ENCODE data around the gene GORASP1.
"Not testable (repeated sequence)": the region's sequence is repeated elsewhere in the genome, so short reads cannot be mapped to it uniquely, and the experiment has no call there.

The GORASP1 gene

DNA sequence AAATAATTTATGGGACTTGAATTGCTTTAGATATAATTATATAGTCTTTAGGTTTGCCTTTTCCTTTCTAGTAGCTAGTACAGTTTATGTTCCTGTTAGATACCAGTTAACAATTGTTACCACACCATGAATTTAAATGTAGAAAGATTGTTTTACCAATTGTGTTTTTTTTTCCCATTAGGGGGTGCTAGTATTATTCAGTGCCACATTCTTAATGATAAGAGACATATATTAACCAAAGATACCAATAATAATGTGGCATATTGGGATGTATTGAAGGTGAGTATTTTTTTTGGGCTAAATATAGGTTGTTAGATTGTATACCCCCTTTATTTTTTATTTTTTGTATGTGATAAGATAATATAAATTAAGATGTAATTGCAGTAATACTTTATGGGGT is 27.9 kb downstream of the GORASP1 start:
- H3K9me3 Mint-ChIP-seq = no peaks in the 10 kb centered on the region
- H3K27me3 Mint-ChIP-seq = no peaks in the 10 kb centered on the region
- H3K27ac Mint-ChIP-seq = no peak overlapping the region
- H3K36me3 Mint-ChIP-seq (ENCODE audit: insufficient read depth) = peaks cover 58% of the 10 kb centered on the region
- ATAC-seq (replicated peaks) = no peak
- DNase-seq = no peak
- no peak overlapping the region for H3K4me3 Mint-ChIP-seq
- H3K4me1 Mint-ChIP-seq (ENCODE audit: low read depth in 2 of 2) = peaks cover 0 to 5% of the 10 kb centered on the region in 2 donors

DNA sequence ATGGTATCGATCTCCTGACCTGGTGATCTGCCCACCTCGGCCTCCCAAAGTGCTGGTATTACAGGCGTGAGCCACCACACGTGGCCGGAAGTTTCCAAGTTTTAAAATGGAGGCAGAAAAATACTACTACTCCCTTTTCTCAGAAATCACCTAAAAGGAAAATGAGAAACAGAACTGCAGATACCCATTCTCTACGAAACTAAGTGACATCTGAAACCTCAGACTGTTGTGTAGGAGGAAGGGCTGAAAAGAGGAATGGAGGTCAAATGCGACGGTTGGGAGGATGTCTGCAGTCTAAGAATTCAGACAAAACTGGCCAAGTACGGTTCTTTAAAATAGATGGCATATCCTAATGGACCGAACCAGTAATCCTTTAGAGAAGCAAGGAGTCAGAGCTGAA is 31.5 kb downstream of the GORASP1 start:
- peaks cover 2 to 5% of the 10 kb centered on the region in 2 donors for H3K4me1 Mint-ChIP-seq (ENCODE audit: low read depth in 2 of 2)
- no peak overlapping the region for H3K27ac Mint-ChIP-seq
- ATAC-seq (replicated peaks) = no peak
- peaks cover 71% of the 10 kb centered on the region for H3K36me3 Mint-ChIP-seq (ENCODE audit: insufficient read depth)
- no peak overlapping the region for H3K4me3 Mint-ChIP-seq
- no peak for DNase-seq
- H3K27me3 Mint-ChIP-seq = no peaks in the 10 kb centered on the region
- no peaks in the 10 kb centered on the region for H3K9me3 Mint-ChIP-seq

DNA sequence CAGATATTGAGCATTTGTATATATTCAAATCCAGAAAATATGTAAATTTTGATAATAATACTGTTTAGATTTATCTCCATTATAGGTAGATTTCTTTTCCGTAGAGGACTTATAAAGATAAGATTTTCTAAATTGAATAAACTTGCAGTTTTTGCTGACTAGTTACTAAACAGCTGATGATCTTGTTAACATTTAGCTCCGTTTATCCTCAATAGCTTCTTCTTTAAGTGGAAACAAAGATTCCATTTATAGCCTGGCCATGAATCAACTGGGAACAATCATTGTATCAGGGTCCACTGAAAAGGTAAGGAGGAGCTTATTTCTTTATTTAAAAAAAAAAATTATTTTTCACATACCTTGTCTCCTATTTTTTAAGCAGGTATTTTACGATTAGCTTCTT is 38.9 kb downstream of the GORASP1 start:
- Mint-ChIP-seq H3K4me3 (no peak overlapping the region), H3K9me3 (no peaks in the 10 kb centered on the region), H3K27me3 (no peaks in the 10 kb centered on the region), H3K4me1 (ENCODE audit: low read depth in 2 of 2) (peaks cover 4 to 8% of the 10 kb centered on the region in 2 donors), H3K27ac (no peak overlapping the region), H3K36me3 (ENCODE audit: insufficient read depth) (peaks cover 78% of the 10 kb centered on the region)
- DNase-seq (no peak), ATAC-seq (replicated peaks) (no peak)

GRCh38 chr3:39067286-39067685 is 40.1 kb downstream of the GORASP1 start:
- no peak for ATAC-seq (replicated peaks)
- Mint-ChIP-seq H3K27ac (peak overlapping the region in 1 of 2 donors; percentile 33), H3K4me3 (no peak overlapping the region), H3K9me3 (no peaks in the 10 kb centered on the region), H3K36me3 (ENCODE audit: insufficient read depth) (peaks cover 71% of the 10 kb centered on the region), H3K27me3 (no peaks in the 10 kb centered on the region), H3K4me1 (ENCODE audit: low read depth in 2 of 2) (peaks cover 5 to 11% of the 10 kb centered on the region in 2 donors)
- no peak for DNase-seq

- Mint-ChIP-seq H3K4me3 (no peak overlapping the region), H3K36me3 (ENCODE audit: insufficient read depth) (peaks cover 50% of the 10 kb centered on the region), H3K27me3 (no peaks in the 10 kb centered on the region), H3K27ac (peak overlapping the region in 1 of 2 donors; percentile 44), H3K9me3 (no peaks in the 10 kb centered on the region), H3K4me1 (ENCODE audit: low read depth in 2 of 2) (peaks cover 15 to 23% of the 10 kb centered on the region in 2 donors)
- DNase-seq (no peak), ATAC-seq (replicated peaks) (peak; percentile 78)
Measured at GRCh38 chr3:39065197-39065596, 42.2 kb downstream of the GORASP1 start.

- no peak for DNase-seq
- H3K27ac Mint-ChIP-seq = peak overlapping the region in 1 of 2 donors; percentile 44
- peaks cover 46% of the 10 kb centered on the region for H3K36me3 Mint-ChIP-seq (ENCODE audit: insufficient read depth)
- no peak overlapping the region for H3K4me3 Mint-ChIP-seq
- no peaks in the 10 kb centered on the region for H3K9me3 Mint-ChIP-seq
- no peak for ATAC-seq (replicated peaks)
- H3K27me3 Mint-ChIP-seq = no peaks in the 10 kb centered on the region
- H3K4me1 Mint-ChIP-seq (ENCODE audit: low read depth in 2 of 2) = peaks cover 15 to 27% of the 10 kb centered on the region in 2 donors
Measured at GRCh38 chr3:39064646-39065045, 42.8 kb downstream of the GORASP1 start.

DNA sequence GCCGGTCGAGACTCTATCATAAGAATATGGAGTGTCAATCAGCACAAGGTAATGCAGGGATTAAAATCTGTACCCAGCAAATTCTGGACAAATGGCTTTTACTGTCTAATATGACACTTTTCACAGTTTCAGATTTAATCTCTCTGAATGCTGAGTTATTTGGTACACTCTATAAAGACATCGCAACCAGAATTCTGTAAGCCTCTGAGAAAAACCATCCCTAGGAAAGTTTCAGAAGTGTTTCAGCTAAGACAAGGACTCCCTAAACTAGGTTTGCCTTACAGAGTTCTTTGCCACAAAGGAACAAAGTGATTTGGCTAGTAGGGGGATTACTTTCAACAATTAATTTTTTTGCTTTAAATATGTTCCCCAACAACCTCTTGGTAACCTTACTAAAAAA is 44.3 kb downstream of the GORASP1 start:
- no peaks in the 10 kb centered on the region for H3K9me3 Mint-ChIP-seq
- no peak overlapping the region for H3K4me3 Mint-ChIP-seq
- ATAC-seq (replicated peaks) (no peak), DNase-seq (no peak)
- peaks cover 40% of the 10 kb centered on the region for H3K36me3 Mint-ChIP-seq (ENCODE audit: insufficient read depth)
- no peaks in the 10 kb centered on the region for H3K27me3 Mint-ChIP-seq
- peaks cover 25 to 41% of the 10 kb centered on the region in 2 donors for H3K4me1 Mint-ChIP-seq (ENCODE audit: low read depth in 2 of 2)
- no peak overlapping the region for H3K27ac Mint-ChIP-seq

GRCh38 chr3:39062180-39062579 is 45.2 kb downstream of the GORASP1 start:
- no peaks in the 10 kb centered on the region for H3K9me3 Mint-ChIP-seq
- H3K27ac Mint-ChIP-seq = peak overlapping the region in 1 of 2 donors; percentile 27
- peaks cover 27 to 45% of the 10 kb centered on the region in 2 donors for H3K4me1 Mint-ChIP-seq (ENCODE audit: low read depth in 2 of 2)
- ATAC-seq (replicated peaks) (no peak), DNase-seq (no peak)
- H3K4me3 Mint-ChIP-seq = no peak overlapping the region
- no peaks in the 10 kb centered on the region for H3K27me3 Mint-ChIP-seq
- peaks cover 36% of the 10 kb centered on the region for H3K36me3 Mint-ChIP-seq (ENCODE audit: insufficient read depth)

DNA sequence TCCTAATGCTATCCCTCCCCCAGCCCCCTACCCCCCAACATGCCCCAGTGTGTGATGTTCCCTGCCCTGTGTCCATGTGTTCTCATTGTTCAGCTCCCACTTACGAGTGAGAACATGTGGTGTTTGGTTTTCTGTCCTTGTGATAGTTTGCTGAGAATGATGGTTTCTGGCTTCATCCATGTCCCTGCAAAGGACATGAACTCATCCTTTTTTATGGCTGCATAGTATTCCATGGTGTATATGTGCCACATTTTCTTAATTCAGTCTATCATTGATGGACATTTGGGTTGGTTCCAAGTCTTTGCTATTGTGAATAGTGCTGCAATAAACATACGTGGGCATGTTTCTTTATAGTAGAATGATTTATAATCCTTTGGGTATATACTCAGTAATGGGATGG is 46.2 kb downstream of the GORASP1 start:
- not testable (repeated sequence) for DNase-seq; H3K4me3 Mint-ChIP-seq; ATAC-seq (replicated peaks); H3K9me3 Mint-ChIP-seq; H3K27me3 Mint-ChIP-seq; H3K27ac Mint-ChIP-seq
- Mint-ChIP-seq H3K4me1 (ENCODE audit: low read depth in 2 of 2) (peaks cover 34 to 55% of the 10 kb centered on the region in 2 donors), H3K36me3 (ENCODE audit: insufficient read depth) (peaks cover 27% of the 10 kb centered on the region)

GRCh38 chr3:39056151-39056550 is 51.3 kb downstream of the GORASP1 start:
- Mint-ChIP-seq H3K4me3 (peak overlapping the region in 1 of 2 donors; percentile 5), H3K36me3 (ENCODE audit: insufficient read depth) (peaks cover 25% of the 10 kb centered on the region), H3K4me1 (ENCODE audit: low read depth in 2 of 2) (peaks cover 44 to 70% of the 10 kb centered on the region in 2 donors), H3K27ac (peak overlapping the region in 1 of 2 donors; percentile 6), H3K27me3 (no peaks in the 10 kb centered on the region), H3K9me3 (no peaks in the 10 kb centered on the region)
- ATAC-seq (replicated peaks) (no peak), DNase-seq (no peak)

DNA sequence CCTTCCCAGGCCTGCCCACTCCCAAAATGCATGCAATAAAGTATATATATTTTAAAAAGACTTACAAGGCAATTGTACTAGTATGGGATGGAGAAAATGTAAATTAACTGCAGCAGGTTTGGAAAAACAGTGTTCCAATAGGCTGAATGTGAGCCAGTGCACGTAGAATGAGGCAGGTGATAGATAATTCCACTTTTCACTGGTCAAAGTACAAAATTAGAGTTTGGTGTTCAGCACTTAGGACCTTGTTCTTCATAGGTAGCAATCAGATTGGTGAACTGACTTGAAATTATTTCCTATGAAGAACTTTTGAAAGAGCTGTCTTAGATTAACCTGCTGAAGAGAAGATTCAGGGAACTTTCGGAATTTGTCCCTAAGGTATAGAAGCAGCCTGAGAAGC is 53.7 kb downstream of the GORASP1 start:
- no peak for DNase-seq
- Mint-ChIP-seq H3K27ac (no peak overlapping the region), H3K27me3 (no peaks in the 10 kb centered on the region), H3K9me3 (no peaks in the 10 kb centered on the region), H3K4me3 (no peak overlapping the region), H3K36me3 (ENCODE audit: insufficient read depth) (peaks cover 25% of the 10 kb centered on the region), H3K4me1 (ENCODE audit: low read depth in 2 of 2) (peaks cover 43 to 56% of the 10 kb centered on the region in 2 donors)
- no peak for ATAC-seq (replicated peaks)

DNA sequence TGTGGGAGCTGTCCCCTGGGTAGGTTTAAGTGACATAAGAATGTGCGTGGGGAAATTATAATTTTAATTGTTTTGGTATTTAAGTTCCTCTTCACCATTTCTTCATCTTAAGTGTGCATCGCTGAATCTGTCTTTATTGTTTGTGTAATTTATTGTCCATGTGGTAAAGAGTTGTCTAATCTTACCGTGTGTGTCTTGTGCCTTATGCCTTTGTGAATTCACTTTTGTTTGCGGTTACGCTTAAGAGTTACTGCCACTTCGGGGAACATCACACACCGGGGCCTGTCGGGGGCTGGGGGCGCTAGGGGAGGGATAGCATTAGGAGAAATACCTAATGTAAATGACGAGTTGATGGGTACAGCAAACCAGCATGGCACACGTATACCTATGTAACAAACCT is 54.8 kb downstream of the GORASP1 start:
- H3K9me3 Mint-ChIP-seq = no peaks in the 10 kb centered on the region
- peak overlapping the region; percentile 100 for H3K27ac Mint-ChIP-seq
- H3K4me3 Mint-ChIP-seq = peak overlapping the region; percentile 89 to 97
- no peak for ATAC-seq (replicated peaks)
- H3K36me3 Mint-ChIP-seq (ENCODE audit: insufficient read depth) = peaks cover 19% of the 10 kb centered on the region
- no peaks in the 10 kb centered on the region for H3K27me3 Mint-ChIP-seq
- H3K4me1 Mint-ChIP-seq (ENCODE audit: low read depth in 2 of 2) = peaks cover 35 to 47% of the 10 kb centered on the region in 2 donors
- DNase-seq = no peak

DNA sequence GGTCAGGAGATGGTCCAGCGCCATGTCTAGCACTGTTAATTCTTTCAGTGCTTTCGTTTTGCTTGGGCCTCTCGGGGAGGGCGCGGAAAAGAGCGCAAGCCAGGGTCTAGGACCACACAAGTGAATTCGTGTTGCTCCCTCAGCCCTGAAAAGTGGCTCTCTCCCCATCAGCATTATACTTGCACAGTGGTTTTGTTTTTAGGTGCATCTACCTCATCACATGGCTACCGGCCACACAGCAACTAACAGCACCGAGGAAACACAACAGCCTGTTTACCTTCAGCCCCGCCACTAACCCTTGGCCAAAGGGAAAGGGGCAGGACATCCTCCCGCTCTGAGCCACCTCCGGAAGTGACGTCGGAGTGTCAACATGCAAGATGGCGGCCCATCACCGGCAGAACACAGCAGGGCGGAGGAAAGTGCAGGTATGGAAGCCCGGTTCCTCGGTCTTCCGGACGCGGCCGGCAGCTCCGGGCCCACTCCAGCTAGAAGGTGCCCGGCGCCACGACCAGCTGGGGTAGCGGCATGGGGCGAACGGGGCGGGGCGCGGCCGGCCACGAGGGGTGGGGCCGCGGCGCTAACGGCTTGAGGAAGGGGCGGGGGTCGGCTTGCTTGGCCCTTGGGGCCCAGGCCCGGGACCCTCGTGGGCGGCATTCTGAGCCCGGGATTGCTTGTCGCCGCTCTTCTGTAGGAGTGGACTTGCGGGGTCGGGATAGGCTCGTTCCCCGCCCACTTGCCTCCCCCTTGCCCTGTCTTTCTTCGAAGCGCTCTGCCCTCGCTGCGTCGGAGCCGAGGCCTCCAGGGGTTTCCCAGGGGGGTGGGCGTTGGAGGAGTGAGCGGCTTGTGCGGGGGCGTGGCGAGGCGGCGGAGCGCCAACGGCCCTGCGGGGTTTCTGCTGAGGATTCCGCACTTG is 55.5 kb downstream of the GORASP1 start, which contains the start of the genes SCN11A and WDR48:
SCN11A (minus strand) TSS at position 296 of the 913 bp plus-strand sequence. CDS start 101,582 bp downstream, outside the sequence.
WDR48 (plus strand) TSS at position 368 of the 913 bp plus-strand sequence; CDS start at position 378, 10 bp downstream.
- Mint-ChIP-seq H3K4me1 (ENCODE audit: low read depth in 2 of 2) (peaks cover 34 to 44% of the 10 kb centered on the region in 2 donors), H3K4me3 (peak within 1 kb of the TSS; percentile 89 to 97), H3K9me3 (no peaks in the 10 kb centered on the region), H3K36me3 (ENCODE audit: insufficient read depth) (peaks cover 19% of the 10 kb centered on the region), H3K27ac (peak within 1 kb of the TSS; percentile 100), H3K27me3 (no peaks in the 10 kb centered on the region)
- peak; percentile 88 for ATAC-seq (replicated peaks)
- DNase-seq = peak; percentile 90 to 95 (median 93)

DNA sequence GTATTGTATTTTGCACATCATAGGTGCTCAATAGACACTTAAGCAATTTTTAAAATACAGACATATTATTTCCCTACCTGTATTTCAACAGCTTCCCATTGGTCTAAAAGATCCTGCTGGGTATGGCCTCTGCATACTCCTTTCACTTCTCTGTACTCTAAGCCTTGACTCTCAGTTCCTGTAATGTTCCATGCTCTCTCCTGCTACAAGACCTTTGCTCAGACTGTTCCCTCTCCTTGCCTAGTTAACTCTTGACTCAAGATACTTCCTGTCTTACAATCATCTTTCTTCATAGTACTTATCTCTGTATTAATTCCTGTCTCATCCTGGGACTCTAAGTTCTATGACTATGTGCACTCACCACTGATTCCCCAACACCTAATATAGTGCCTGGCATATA is 57.4 kb downstream of the GORASP1 start:
- H3K4me3 Mint-ChIP-seq = no peak overlapping the region
- H3K4me1 Mint-ChIP-seq (ENCODE audit: low read depth in 2 of 2) = peaks cover 25 to 30% of the 10 kb centered on the region in 2 donors
- no peak for DNase-seq
- ATAC-seq (replicated peaks) = no peak
- peaks cover 19% of the 10 kb centered on the region for H3K36me3 Mint-ChIP-seq (ENCODE audit: insufficient read depth)
- H3K9me3 Mint-ChIP-seq = no peaks in the 10 kb centered on the region
- no peaks in the 10 kb centered on the region for H3K27me3 Mint-ChIP-seq
- H3K27ac Mint-ChIP-seq = peak overlapping the region in 1 of 2 donors; percentile 8

Data from effector memory CD8-positive, alpha-beta T cell (primary cell).